GM23338 (cell line): Measurements from ENCODE around the gene RASGRP1. TPM values are rescaled to one million over a fixed set of nuclear protein-coding genes. Genes with fewer than 3 reads are reported as not detected.

Experiments used
- ATAC-seq: fragments of 200-7000 bp; cut with Tn5 transposase; 3 replicates; pipeline ENCODE4 v1.9.1; 2020
- DNase-seq: peaks from one replicate; pipeline ENCODE4 v3.0.0-alpha.2; 2015; ENCODE audit warnings: low spot score
- H2AFZ ChIP-seq: fragments of 200-600 bp; sonication (generic); 2 replicates; pipeline ENCODE4 v1.8.0; 2016; ENCODE audit warnings: antibody characterized with exemption, mild to moderate bottlenecking, moderate library complexity
- H3F3A ChIP-seq: fragments of 200-600 bp; sonication (generic); replicated peaks from 2 replicates; pipeline ENCODE4 v1.8.0; 2017; ENCODE audit warnings: antibody characterized with exemption, mixed run types, low read depth
- H3K27ac ChIP-seq: fragments of 200-600 bp; sonication (generic); 2 replicates; pipeline ENCODE4 v1.6.1; 2016; ENCODE audit warnings: low read depth
- H3K27me3 ChIP-seq: fragments of 200-600 bp; sonication (generic); 2 replicates; pipeline ENCODE4 v1.8.0; 2016; ENCODE audit warnings: mild to moderate bottlenecking, mixed run types, moderate library complexity; ENCODE audit not compliant: insufficient read depth
- H3K36me3 ChIP-seq: fragments of 200-600 bp; sonication (generic); 2 replicates; pipeline ENCODE4 v1.8.0; 2016; ENCODE audit warnings: mild to moderate bottlenecking; ENCODE audit not compliant: insufficient read depth
- H3K4me1 ChIP-seq: fragments of 200-600 bp; sonication (generic); 2 replicates; pipeline ENCODE4 v1.8.0; 2016; ENCODE audit warnings: mild to moderate bottlenecking, moderate library complexity; ENCODE audit not compliant: insufficient read depth
- H3K4me2 ChIP-seq: fragments of 200-600 bp; sonication (generic); 2 replicates; pipeline ENCODE4 v1.7.1; 2017; ENCODE audit warnings: mixed run types
- H3K4me3 ChIP-seq: fragments of 200-600 bp; sonication (generic); 2 replicates; pipeline ENCODE4 v1.6.1; 2016; ENCODE audit warnings: mixed run types
- H3K79me2 ChIP-seq: fragments of 200-600 bp; sonication (generic); replicated peaks from 2 replicates; pipeline ENCODE4 v1.8.0; 2017; ENCODE audit warnings: mild to moderate bottlenecking; ENCODE audit not compliant: insufficient read depth
- H3K9me2 ChIP-seq: fragments of 200-600 bp; sonication (generic); 2 replicates; pipeline ENCODE4 v1.8.0; 2017; ENCODE audit not compliant: insufficient read depth
- H4K20me1 ChIP-seq: fragments of 200-600 bp; sonication (generic); replicated peaks from 2 replicates; pipeline ENCODE4 v1.8.0; 2017; ENCODE audit warnings: mild to moderate bottlenecking; ENCODE audit not compliant: insufficient read depth
- H3K27ac Mint-ChIP-seq: 2 replicates; pipeline ENCODE4 v1.8.0; 2020; ENCODE audit warnings: inconsistent platforms, mild to moderate bottlenecking, moderate library complexity, mixed read lengths
- H3K27me3 Mint-ChIP-seq: 3 replicates; pipeline ENCODE4 v1.8.0; 2022; ENCODE audit warnings: low read depth, mild to moderate bottlenecking, moderate library complexity, mixed read lengths, inconsistent platforms; ENCODE audit not compliant: insufficient read depth, poor library complexity
- H3K36me3 Mint-ChIP-seq: 3 replicates; pipeline ENCODE4 v1.8.0; 2021; ENCODE audit warnings: low read depth, mild to moderate bottlenecking, inconsistent platforms, moderate library complexity, mixed read lengths
- H3K4me1 Mint-ChIP-seq: 3 replicates; pipeline ENCODE4 v1.8.0; 2020; ENCODE audit warnings: mild to moderate bottlenecking, inconsistent platforms, mixed read lengths
- H3K4me3 Mint-ChIP-seq: 3 replicates; pipeline ENCODE4 v1.8.0; 2021; ENCODE audit warnings: moderate library complexity, mild to moderate bottlenecking, inconsistent platforms, mixed read lengths
- H3K9me3 Mint-ChIP-seq: 3 replicates; pipeline ENCODE4 v1.8.0; 2020; ENCODE audit warnings: moderate library complexity, mild to moderate bottlenecking, inconsistent platforms, mixed read lengths
- CREB1 ChIP-seq: fragments of 250-450 bp; sonication (Bioruptor Pico); IDR thresholded peaks from 2 replicates; pipeline ENCODE4 v1.5.0; 2020; ENCODE audit warnings: low read depth, mild to moderate bottlenecking, moderate library complexity
- EZH2 ChIP-seq: fragments of 200-600 bp; sonication (generic); IDR thresholded peaks from one replicate; pipeline ENCODE4 v1.8.0; 2017; ENCODE audit warnings: antibody characterized with exemption, mild to moderate bottlenecking, low read depth; ENCODE audit not compliant: unreplicated experiment
- EZH2phosphoT487 ChIP-seq: fragments of 200-600 bp; sonication (generic); IDR thresholded peaks from one replicate; pipeline ENCODE4 v1.8.1; 2018; ENCODE audit warnings: antibody characterized with exemption; ENCODE audit not compliant: unreplicated experiment
- JUNB ChIP-seq: IDR thresholded peaks from one replicate; pipeline ENCODE4 v1.6.1; 2016; ENCODE audit warnings: antibody characterized with exemption; ENCODE audit not compliant: unreplicated experiment
- NANOG ChIP-seq: IDR thresholded peaks from 2 replicates; pipeline ENCODE4 v1.6.1; 2016; ENCODE audit warnings: antibody characterized with exemption, borderline replicate concordance
- ZNF331 ChIP-seq: fragments of 250-450 bp; sonication (Bioruptor Pico); IDR thresholded peaks from 2 replicates; pipeline ENCODE4 v1.5.0; 2020; ENCODE audit warnings: low read depth, mild to moderate bottlenecking, moderate library complexity
- polyA plus RNA-seq: library from polyadenylated mRNA; unstranded; fragments of >200 nt; fragmentation: Nextera tagmentation; extraction: Ambion mirVana; gene quantifications from 2 replicates; pipeline ENCODE4 v1.2.1, GENCODE V29; 2016
- total RNA-seq: library from RNA; depleted of rRNA; stranded (reverse); fragments of >200 nt; shearing (Covaris generic); gene quantifications from 2 replicates; pipeline ENCODE4 v1.2.3, GENCODE V29; 2014
- TF ChIP-seq, protein P1 (sequence below): IDR thresholded peaks from one replicate; pipeline ENCODE4 v1.6.1; 2018; ENCODE audit warnings: antibody characterized with exemption; ENCODE audit not compliant: unreplicated experiment
- TF ChIP-seq, protein P2 (sequence below), 2 experiments: fragments of 200-600 bp in 1 of 2; sonication (generic) in 1 of 2; conservative IDR thresholded peaks; 2 replicates each; pipeline versions ENCODE4 v1.5.1 to v1.6.1; 2016 to 2017; ENCODE audit warnings: antibody characterized with exemption in 2 of 2, low read depth in 2 of 2, mild to moderate bottlenecking in 2 of 2, moderate library complexity in 1 of 2
- TF ChIP-seq, protein P3 (sequence below): fragments of 250-450 bp; sonication (Bioruptor Pico); IDR thresholded peaks from 2 replicates; pipeline ENCODE4 v1.5.0; 2020; ENCODE audit warnings: mild to moderate bottlenecking, moderate library complexity

The RASGRP1 gene
- total and polyA plus RNA-seq, 2 experiments from 2014 or later, result 1.1 to 1.2 TPM

DNA sequence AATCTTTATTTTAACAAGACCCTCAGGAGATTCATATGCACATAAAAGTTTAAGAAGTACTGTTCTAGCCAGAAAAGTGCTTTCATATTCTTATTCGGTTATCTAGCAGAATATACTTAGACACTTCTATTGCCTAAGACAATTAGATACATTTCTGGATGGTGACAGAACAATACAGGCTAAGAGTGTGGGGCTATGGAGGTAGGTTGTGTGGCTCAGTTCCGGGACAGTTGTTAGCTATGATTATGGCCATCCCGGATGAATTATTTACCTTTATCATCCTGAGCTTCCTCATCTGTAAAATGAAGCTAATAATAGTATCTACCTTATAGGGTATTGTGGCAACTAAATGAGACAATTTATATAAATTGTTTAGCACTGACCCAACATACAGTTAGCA, 104.1 kb downstream of the RASGRP1 start:
- H3K36me3 Mint-ChIP-seq, result peaks cover 2% of the 10 kb centered on the region; the same call in 2 of the 3 replicates
- ATAC-seq, result no peak
- H3K4me3 Mint-ChIP-seq, result no peak overlapping the region
- H3K9me3 Mint-ChIP-seq, result no peaks in the 10 kb centered on the region
- Histone ChIP-seq H3K79me2 (peaks cover 98% of the 10 kb centered on the region), H3K9me2 (no peaks in the 10 kb centered on the region), H3K27ac (no peak overlapping the region), H3K4me3 (no peak overlapping the region), H3K36me3 (no peaks in the 10 kb centered on the region), H3K4me2 (no peak overlapping the region), H3K4me1 (peaks cover 7% of the 10 kb centered on the region; the same call in 1 of the 2 replicates), H3K27me3 (no peaks in the 10 kb centered on the region), H3F3A (no peaks in the 10 kb centered on the region), H4K20me1 (0 out of 2 replicates have a peak, but pooled peaks cover 4% of the 10 kb centered on the region), H2AFZ (no peak overlapping the region)
- no peak overlapping the region; the same call in 1 of the 2 replicates for H3K27ac Mint-ChIP-seq
- DNase-seq, result no peak
- TF ChIP-seq NANOG (no peak), ZNF331 (no peak), CREB1 (CRISPR knock-in tag) (no peak), EZH2phosphoT487 (no peak)
- TF ChIP-seq, protein P1, sequence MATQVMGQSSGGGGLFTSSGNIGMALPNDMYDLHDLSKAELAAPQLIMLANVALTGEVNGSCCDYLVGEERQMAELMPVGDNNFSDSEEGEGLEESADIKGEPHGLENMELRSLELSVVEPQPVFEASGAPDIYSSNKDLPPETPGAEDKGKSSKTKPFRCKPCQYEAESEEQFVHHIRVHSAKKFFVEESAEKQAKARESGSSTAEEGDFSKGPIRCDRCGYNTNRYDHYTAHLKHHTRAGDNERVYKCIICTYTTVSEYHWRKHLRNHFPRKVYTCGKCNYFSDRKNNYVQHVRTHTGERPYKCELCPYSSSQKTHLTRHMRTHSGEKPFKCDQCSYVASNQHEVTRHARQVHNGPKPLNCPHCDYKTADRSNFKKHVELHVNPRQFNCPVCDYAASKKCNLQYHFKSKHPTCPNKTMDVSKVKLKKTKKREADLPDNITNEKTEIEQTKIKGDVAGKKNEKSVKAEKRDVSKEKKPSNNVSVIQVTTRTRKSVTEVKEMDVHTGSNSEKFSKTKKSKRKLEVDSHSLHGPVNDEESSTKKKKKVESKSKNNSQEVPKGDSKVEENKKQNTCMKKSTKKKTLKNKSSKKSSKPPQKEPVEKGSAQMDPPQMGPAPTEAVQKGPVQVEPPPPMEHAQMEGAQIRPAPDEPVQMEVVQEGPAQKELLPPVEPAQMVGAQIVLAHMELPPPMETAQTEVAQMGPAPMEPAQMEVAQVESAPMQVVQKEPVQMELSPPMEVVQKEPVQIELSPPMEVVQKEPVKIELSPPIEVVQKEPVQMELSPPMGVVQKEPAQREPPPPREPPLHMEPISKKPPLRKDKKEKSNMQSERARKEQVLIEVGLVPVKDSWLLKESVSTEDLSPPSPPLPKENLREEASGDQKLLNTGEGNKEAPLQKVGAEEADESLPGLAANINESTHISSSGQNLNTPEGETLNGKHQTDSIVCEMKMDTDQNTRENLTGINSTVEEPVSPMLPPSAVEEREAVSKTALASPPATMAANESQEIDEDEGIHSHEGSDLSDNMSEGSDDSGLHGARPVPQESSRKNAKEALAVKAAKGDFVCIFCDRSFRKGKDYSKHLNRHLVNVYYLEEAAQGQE, result no peak
- TF ChIP-seq, protein P2, sequence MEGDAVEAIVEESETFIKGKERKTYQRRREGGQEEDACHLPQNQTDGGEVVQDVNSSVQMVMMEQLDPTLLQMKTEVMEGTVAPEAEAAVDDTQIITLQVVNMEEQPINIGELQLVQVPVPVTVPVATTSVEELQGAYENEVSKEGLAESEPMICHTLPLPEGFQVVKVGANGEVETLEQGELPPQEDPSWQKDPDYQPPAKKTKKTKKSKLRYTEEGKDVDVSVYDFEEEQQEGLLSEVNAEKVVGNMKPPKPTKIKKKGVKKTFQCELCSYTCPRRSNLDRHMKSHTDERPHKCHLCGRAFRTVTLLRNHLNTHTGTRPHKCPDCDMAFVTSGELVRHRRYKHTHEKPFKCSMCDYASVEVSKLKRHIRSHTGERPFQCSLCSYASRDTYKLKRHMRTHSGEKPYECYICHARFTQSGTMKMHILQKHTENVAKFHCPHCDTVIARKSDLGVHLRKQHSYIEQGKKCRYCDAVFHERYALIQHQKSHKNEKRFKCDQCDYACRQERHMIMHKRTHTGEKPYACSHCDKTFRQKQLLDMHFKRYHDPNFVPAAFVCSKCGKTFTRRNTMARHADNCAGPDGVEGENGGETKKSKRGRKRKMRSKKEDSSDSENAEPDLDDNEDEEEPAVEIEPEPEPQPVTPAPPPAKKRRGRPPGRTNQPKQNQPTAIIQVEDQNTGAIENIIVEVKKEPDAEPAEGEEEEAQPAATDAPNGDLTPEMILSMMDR (conservative IDR thresholded peaks at IDR 0.05; ENCODE audit: low read depth in 2 of 2), result no peak
- peaks cover 11% of the 10 kb centered on the region for H3K4me1 Mint-ChIP-seq
- H3K27me3 Mint-ChIP-seq, result peaks cover 1% of the 10 kb centered on the region

DNA sequence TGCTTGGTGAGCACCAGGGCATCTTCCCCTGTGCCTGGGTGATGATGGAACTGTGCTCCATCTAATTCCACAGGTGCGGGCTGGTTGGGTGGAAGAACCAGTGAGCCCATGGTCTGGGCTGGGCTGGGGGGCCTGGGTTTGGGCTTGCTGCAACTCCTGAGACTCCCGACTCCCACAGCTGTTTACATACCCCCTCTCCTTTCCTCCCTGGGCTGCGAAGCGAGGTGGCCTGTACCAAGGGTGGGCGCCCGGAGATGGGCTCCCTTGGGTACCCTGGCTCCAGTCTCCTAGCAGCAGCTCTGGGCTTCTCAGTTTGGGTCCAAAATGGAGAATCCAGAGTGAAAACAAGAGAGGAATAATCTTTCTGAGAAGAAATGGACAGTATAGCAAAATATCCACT, 105.1 kb downstream of the RASGRP1 start:
- Histone ChIP-seq H3K36me3 (no peaks in the 10 kb centered on the region), H3K27me3 (no peaks in the 10 kb centered on the region), H3K27ac (no peak overlapping the region), H3K9me2 (no peaks in the 10 kb centered on the region), H3K4me1 (peaks cover 14% of the 10 kb centered on the region; the same call in 1 of the 2 replicates), H3K4me3 (no peak overlapping the region), H3F3A (no peaks in the 10 kb centered on the region), H2AFZ (no peak overlapping the region), H4K20me1 (0 out of 2 replicates have a peak, but pooled peaks cover 4% of the 10 kb centered on the region), H3K4me2 (no peak overlapping the region), H3K79me2 (peaks cover 99% of the 10 kb centered on the region)
- Mint-ChIP-seq H3K36me3 (peaks cover 2% of the 10 kb centered on the region; the same call in 2 of the 3 replicates), H3K27ac (no peak overlapping the region), H3K4me1 (peaks cover 11% of the 10 kb centered on the region), H3K4me3 (no peak overlapping the region), H3K27me3 (peaks cover 4% of the 10 kb centered on the region), H3K9me3 (no peaks in the 10 kb centered on the region)
- no peak for ATAC-seq
- no peak for DNase-seq
- no peak for TF ChIP-seq EZH2phosphoT487
- TF ChIP-seq, protein P3, sequence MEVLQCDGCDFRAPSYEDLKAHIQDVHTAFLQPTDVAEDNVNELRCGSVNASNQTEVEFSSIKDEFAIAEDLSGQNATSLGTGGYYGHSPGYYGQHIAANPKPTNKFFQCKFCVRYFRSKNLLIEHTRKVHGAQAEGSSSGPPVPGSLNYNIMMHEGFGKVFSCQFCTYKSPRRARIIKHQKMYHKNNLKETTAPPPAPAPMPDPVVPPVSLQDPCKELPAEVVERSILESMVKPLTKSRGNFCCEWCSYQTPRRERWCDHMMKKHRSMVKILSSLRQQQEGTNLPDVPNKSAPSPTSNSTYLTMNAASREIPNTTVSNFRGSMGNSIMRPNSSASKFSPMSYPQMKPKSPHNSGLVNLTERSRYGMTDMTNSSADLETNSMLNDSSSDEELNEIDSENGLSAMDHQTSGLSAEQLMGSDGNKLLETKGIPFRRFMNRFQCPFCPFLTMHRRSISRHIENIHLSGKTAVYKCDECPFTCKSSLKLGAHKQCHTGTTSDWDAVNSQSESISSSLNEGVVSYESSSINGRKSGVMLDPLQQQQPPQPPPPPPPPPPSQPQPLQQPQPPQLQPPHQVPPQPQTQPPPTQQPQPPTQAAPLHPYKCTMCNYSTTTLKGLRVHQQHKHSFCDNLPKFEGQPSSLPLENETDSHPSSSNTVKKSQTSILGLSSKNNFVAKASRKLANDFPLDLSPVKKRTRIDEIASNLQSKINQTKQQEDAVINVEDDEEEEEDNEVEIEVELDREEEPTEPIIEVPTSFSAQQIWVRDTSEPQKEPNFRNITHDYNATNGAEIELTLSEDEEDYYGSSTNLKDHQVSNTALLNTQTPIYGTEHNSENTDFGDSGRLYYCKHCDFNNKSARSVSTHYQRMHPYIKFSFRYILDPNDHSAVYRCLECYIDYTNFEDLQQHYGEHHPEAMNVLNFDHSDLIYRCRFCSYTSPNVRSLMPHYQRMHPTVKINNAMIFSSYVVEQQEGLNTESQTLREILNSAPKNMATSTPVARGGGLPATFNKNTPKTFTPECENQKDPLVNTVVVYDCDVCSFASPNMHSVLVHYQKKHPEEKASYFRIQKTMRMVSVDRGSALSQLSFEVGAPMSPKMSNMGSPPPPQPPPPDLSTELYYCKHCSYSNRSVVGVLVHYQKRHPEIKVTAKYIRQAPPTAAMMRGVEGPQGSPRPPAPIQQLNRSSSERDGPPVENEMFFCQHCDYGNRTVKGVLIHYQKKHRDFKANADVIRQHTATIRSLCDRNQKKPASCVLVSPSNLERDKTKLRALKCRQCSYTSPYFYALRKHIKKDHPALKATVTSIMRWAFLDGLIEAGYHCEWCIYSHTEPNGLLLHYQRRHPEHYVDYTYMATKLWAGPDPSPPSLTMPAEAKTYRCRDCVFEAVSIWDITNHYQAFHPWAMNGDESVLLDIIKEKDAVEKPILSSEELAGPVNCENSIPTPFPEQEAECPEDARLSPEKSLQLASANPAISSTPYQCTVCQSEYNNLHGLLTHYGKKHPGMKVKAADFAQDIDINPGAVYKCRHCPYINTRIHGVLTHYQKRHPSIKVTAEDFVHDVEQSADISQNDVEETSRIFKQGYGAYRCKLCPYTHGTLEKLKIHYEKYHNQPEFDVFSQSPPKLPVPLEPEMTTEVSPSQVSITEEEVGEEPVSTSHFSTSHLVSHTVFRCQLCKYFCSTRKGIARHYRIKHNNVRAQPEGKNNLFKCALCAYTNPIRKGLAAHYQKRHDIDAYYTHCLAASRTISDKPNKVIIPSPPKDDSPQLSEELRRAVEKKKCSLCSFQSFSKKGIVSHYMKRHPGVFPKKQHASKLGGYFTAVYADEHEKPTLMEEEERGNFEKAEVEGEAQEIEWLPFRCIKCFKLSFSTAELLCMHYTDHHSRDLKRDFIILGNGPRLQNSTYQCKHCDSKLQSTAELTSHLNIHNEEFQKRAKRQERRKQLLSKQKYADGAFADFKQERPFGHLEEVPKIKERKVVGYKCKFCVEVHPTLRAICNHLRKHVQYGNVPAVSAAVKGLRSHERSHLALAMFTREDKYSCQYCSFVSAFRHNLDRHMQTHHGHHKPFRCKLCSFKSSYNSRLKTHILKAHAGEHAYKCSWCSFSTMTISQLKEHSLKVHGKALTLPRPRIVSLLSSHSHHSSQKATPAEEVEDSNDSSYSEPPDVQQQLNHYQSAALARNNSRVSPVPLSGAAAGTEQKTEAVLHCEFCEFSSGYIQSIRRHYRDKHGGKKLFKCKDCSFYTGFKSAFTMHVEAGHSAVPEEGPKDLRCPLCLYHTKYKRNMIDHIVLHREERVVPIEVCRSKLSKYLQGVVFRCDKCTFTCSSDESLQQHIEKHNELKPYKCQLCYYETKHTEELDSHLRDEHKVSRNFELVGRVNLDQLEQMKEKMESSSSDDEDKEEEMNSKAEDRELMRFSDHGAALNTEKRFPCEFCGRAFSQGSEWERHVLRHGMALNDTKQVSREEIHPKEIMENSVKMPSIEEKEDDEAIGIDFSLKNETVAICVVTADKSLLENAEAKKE (CRISPR knock-in tag), result no peak
- TF ChIP-seq EZH2, result no peak
- no peak for TF ChIP-seq CREB1 (CRISPR knock-in tag)
- TF ChIP-seq JUNB, result no peak
